ENCODE data around the gene AMBP. TPM values are rescaled to one million over a fixed set of nuclear protein-coding genes. Genes with fewer than 3 reads are reported as not detected.

Gene AMBP
- total RNA-seq, 6 experiments from 2014 or later, result 2,202 to 7,072 (median 5,221) TPM

DNA sequence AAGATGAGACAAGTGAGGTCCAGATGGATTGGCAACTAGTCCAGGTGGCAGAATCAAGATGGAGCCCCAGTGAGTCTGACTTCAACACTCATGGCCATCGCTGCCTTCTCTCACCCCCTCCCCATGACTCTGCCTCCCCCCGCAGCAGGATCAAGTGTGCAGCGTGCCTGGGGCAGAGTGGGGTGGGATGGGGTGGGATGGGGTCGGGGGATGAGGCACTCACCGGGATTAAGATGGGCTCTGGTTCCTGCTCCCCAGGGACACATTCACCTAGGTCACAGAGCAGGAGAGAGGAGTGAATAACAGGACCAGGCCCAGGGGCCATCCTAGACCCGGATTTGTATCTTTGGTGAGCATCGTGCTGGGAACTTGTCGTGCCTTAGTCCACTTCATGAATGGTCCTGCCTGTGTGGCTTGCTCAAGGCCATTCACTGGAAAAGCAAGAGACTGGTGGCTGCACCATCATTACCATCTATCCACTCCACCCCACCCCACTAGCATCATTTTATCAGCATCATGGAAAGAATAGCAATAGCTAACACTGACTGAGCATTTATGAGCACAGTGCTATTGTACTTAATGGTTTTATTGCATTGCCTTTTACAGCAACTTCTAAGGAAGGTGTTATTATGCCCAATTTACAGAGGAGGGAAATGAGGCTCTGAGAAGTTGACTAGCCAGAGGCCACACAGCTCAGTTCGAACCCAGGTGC is 8.5 kb downstream of the AMBP start:
- TF ChIP-seq, protein P1, sequence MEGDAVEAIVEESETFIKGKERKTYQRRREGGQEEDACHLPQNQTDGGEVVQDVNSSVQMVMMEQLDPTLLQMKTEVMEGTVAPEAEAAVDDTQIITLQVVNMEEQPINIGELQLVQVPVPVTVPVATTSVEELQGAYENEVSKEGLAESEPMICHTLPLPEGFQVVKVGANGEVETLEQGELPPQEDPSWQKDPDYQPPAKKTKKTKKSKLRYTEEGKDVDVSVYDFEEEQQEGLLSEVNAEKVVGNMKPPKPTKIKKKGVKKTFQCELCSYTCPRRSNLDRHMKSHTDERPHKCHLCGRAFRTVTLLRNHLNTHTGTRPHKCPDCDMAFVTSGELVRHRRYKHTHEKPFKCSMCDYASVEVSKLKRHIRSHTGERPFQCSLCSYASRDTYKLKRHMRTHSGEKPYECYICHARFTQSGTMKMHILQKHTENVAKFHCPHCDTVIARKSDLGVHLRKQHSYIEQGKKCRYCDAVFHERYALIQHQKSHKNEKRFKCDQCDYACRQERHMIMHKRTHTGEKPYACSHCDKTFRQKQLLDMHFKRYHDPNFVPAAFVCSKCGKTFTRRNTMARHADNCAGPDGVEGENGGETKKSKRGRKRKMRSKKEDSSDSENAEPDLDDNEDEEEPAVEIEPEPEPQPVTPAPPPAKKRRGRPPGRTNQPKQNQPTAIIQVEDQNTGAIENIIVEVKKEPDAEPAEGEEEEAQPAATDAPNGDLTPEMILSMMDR (IDR thresholded peaks at IDR 0.05), result no peak
- TF ChIP-seq POLR2A (IDR thresholded peaks at IDR 0.05), result no peak
- Histone ChIP-seq H3K9me3 (no peaks in the 10 kb centered on the region), H3K4me3 (no peak overlapping the region), H3K36me3 (peaks cover 0 to 99% (median 51%) of the 10 kb centered on the region in 4 donors), H3K4me1 (peaks cover 0 to 67% (median 3%) of the 10 kb centered on the region in 4 donors), H3K27me3 (no peaks in the 10 kb centered on the region), H3K27ac (no peak overlapping the region)
- DNase-seq, result peak in 1 of 3 donors; percentile 38
- WGBS (ENCODE audit: insufficient coverage, low coverage, low lambda C conversion rate, missing lambda C conversion rate), result 83% methylated on average over 1 of the region's 9 CpGs
- peak in 3 of 4 donors; percentile 3 to 8 (median 4) for ATAC-seq
- intact Hi-C loops (cut with DNase I), result no loop called here

DNA sequence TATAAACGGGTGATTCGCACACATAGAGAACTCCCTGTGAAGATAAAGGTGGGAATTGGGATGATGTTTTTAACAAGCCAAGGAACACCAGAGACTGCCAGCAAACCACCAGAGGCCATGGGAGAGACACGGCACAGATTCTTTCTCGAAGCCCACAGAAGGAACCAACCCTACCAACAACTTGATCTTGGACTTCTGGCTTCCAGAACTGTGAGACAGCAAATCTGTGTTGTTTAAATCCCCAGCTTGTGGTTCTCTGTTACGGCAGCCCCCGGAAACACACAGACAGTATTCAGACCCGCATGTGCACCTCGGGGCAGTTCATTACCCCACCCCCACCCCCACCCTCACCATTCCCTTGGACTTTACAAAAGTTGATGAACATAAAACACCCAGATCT is 12.8 kb downstream of the AMBP start:
- peaks cover 0 to 36% (median 0%) of the 10 kb centered on the region in 4 donors for H3K4me1 ChIP-seq
- ATAC-seq (no peak), DNase-seq (peak in 1 of 3 donors; percentile 27)
- H3K27ac ChIP-seq, result no peak overlapping the region
- no peaks in the 10 kb centered on the region for H3K27me3 ChIP-seq
- H3K9me3 ChIP-seq, result no peaks in the 10 kb centered on the region
- intact Hi-C loops (cut with DNase I), result no loop called here
- 67% methylated on average over 6 of the region's 8 CpGs for WGBS (ENCODE audit: insufficient coverage, low coverage, low lambda C conversion rate, missing lambda C conversion rate)
- TF ChIP-seq POLR2A (IDR thresholded peaks at IDR 0.05), result no peak
- TF ChIP-seq, protein P1 (IDR thresholded peaks at IDR 0.05), result no peak
- peaks cover 0 to 99% (median 51%) of the 10 kb centered on the region in 4 donors for H3K36me3 ChIP-seq
- H3K4me3 ChIP-seq, result no peak overlapping the region

DNA sequence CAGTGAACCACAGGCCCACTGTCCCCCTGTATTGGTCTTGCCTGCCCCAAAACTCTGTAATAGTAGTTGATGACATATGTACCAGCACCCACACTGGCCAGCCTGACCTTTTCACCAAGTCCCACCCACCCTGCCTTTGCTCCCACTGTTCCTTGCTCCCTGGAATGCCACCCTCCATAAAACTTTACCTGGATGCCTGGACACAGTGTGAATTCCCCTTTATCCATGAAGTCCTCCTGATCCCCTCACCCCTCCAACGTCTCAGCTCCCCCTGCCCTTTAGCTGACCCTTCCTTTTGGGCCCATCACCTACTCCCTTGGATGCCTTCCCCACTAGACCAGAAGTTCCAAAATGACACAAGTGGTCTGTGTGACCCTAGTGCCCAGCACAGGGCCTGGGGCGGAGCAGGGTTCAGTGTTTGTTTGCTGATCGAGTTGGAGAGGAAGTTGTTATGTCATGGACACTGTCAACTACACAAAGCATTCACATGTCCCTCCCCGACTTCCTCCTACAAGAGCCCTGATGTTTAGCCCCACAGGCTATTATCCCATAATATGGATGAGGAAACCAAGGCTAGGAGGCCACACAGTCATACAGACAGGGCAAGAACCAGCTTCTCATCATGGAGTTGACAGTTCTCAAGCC is 16.1 kb downstream of the AMBP start:
- peaks cover 0 to 71% (median 37%) of the 10 kb centered on the region in 4 donors for H3K36me3 ChIP-seq
- intact Hi-C loops (cut with DNase I), result no loop called here
- TF ChIP-seq, protein P1 (IDR thresholded peaks at IDR 0.05), result no peak
- TF ChIP-seq POLR2A (IDR thresholded peaks at IDR 0.05), result no peak
- DNase-seq, result peak in 1 of 3 donors; percentile 46
- no peak overlapping the region for H3K4me3 ChIP-seq
- 14% methylated on average over 4 of the region's 4 CpGs for WGBS (ENCODE audit: insufficient coverage, low coverage, low lambda C conversion rate, missing lambda C conversion rate)
- no peaks in the 10 kb centered on the region for H3K27me3 ChIP-seq
- H3K9me3 ChIP-seq, result no peaks in the 10 kb centered on the region
- H3K27ac ChIP-seq, result peak overlapping the region in 1 of 3 donors; percentile 16
- ATAC-seq, result peak in 3 of 4 donors; percentile 6 to 43 (median 18)
- peaks cover 0 to 19% (median 0%) of the 10 kb centered on the region in 4 donors for H3K4me1 ChIP-seq

DNA sequence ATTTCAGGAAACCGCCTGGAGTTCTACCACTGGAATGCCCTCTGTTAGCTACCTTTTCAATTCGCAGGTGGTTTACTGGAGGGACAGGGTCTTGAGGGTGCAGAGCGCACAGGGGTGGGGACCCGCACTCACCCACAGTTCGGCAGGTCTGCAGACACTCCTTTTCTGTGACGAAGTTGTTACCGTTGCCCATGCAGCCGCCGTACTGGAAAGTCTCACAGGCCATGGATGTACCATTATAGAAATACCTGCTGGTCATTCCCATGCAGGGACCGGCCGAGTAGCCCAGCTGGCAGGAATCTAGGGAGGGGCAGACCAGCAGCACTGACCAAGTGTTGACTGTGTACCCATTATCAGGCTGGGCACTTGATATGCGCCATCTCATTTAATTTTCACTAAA is 16.8 kb downstream of the AMBP start:
- H3K4me3 ChIP-seq, result no peak overlapping the region
- WGBS (ENCODE audit: insufficient coverage, low coverage, low lambda C conversion rate, missing lambda C conversion rate), result no CpG with 5 or more reads among the region's 12 CpGs
- H3K27ac ChIP-seq, result no peak overlapping the region
- no peaks in the 10 kb centered on the region for H3K27me3 ChIP-seq
- TF ChIP-seq, protein P1 (IDR thresholded peaks at IDR 0.05), result no peak
- no peak for TF ChIP-seq POLR2A (IDR thresholded peaks at IDR 0.05)
- no peaks in the 10 kb centered on the region for H3K9me3 ChIP-seq
- peak in 1 of 3 donors; percentile 38 for DNase-seq
- H3K4me1 ChIP-seq, result peaks cover 0 to 15% (median 0%) of the 10 kb centered on the region in 4 donors
- intact Hi-C loops (cut with DNase I), result no loop called here
- no peak for ATAC-seq
- peaks cover 0 to 65% (median 35%) of the 10 kb centered on the region in 4 donors for H3K36me3 ChIP-seq

Measured in right lobe of liver (tissue), 6 donors.